ENCODE data around the gene RFFL. TPM values are rescaled to one million over a fixed set of nuclear protein-coding genes. Genes with fewer than 3 reads are reported as not detected.

The RFFL gene
- total RNA-seq, 1 experiment from 2014 or later: 29.6 TPM

GRCh38 chr17:34990921-34991365 is 72.6 kb downstream of the RFFL start:
- Histone ChIP-seq H3K27me3 (replicated peaks; ENCODE audit: control insufficient read depth, insufficient read depth, low read length) (no peaks in the 10 kb centered on the region), H3K36me3 (ENCODE audit: control insufficient read depth, insufficient read depth, low read length) (peaks cover 2% of the 10 kb centered on the region), H3K9me3 (no peaks in the 10 kb centered on the region), H3K4me3 (ENCODE audit: low read depth, low read length) (no peak overlapping the region), H3K4me1 (no peaks in the 10 kb centered on the region)
- Mint-ChIP-seq H3K4me3 (ENCODE audit: unreplicated experiment) (no peak overlapping the region), H3K27ac (ENCODE audit: unreplicated experiment) (no peak overlapping the region), H3K27me3 (ENCODE audit: insufficient read depth, unreplicated experiment) (no peaks in the 10 kb centered on the region), H3K36me3 (ENCODE audit: insufficient read depth, unreplicated experiment) (peaks cover 18% of the 10 kb centered on the region), H3K4me1 (ENCODE audit: low read depth, unreplicated experiment) (peaks cover 7% of the 10 kb centered on the region), H3K9me3 (ENCODE audit: unreplicated experiment) (no peaks in the 10 kb centered on the region)
- ChIA-PET CTCF (no interaction called here), POLR2A (interaction anchor here (1.5 kb wide), 1 partner anchor 10 kb away, joined by 5 read pairs; no protein-coding TSS in a partner anchor)
- no peak for DNase-seq
- intact Hi-C loops (cut with micrococcal nuclease; ENCODE audit: unreplicated experiment): loop anchor here (10.0 kb wide), 1 partner anchor 544 kb away; the partner anchor contains the start of gene SLFN12L
- TF ChIP-seq, protein P1, sequence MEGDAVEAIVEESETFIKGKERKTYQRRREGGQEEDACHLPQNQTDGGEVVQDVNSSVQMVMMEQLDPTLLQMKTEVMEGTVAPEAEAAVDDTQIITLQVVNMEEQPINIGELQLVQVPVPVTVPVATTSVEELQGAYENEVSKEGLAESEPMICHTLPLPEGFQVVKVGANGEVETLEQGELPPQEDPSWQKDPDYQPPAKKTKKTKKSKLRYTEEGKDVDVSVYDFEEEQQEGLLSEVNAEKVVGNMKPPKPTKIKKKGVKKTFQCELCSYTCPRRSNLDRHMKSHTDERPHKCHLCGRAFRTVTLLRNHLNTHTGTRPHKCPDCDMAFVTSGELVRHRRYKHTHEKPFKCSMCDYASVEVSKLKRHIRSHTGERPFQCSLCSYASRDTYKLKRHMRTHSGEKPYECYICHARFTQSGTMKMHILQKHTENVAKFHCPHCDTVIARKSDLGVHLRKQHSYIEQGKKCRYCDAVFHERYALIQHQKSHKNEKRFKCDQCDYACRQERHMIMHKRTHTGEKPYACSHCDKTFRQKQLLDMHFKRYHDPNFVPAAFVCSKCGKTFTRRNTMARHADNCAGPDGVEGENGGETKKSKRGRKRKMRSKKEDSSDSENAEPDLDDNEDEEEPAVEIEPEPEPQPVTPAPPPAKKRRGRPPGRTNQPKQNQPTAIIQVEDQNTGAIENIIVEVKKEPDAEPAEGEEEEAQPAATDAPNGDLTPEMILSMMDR (IDR thresholded peaks at IDR 0.05; ENCODE audit: insufficient read depth in 1 of 2, low read depth in 1 of 2, low read length in 1 of 2, severe bottlenecking in 1 of 2, unreplicated experiment in 1 of 2): no peak
- no TSS peak for BruUV-seq (replicated peaks)

- Mint-ChIP-seq H3K36me3 (ENCODE audit: insufficient read depth, unreplicated experiment) (peaks cover 18% of the 10 kb centered on the region), H3K9me3 (ENCODE audit: unreplicated experiment) (no peaks in the 10 kb centered on the region), H3K27ac (ENCODE audit: unreplicated experiment) (no peak overlapping the region), H3K4me3 (ENCODE audit: unreplicated experiment) (no peak overlapping the region), H3K4me1 (ENCODE audit: low read depth, unreplicated experiment) (peaks cover 7% of the 10 kb centered on the region), H3K27me3 (ENCODE audit: insufficient read depth, unreplicated experiment) (no peaks in the 10 kb centered on the region)
- POLR2A ChIA-PET: no interaction called here
- H3K27me3 ChIP-seq (replicated peaks; ENCODE audit: control insufficient read depth, insufficient read depth, low read length): no peaks in the 10 kb centered on the region
- H3K36me3 ChIP-seq (ENCODE audit: control insufficient read depth, insufficient read depth, low read length): peaks cover 2% of the 10 kb centered on the region
- intact Hi-C loops (cut with micrococcal nuclease; ENCODE audit: unreplicated experiment): no loop called here
- CTCF ChIA-PET: interaction anchor here (0.6 kb wide), 1 partner anchor 1092 kb away, joined by 3 read pairs; no protein-coding TSS in a partner anchor
- no peak overlapping the region for H3K4me3 ChIP-seq (ENCODE audit: low read depth, low read length)
- BruUV-seq (replicated peaks): no TSS peak
- TF ChIP-seq, protein P1 (IDR thresholded peaks at IDR 0.05; ENCODE audit: insufficient read depth in 1 of 2, low read depth in 1 of 2, low read length in 1 of 2, severe bottlenecking in 1 of 2, unreplicated experiment in 1 of 2): no peak
- DNase-seq: no peak
- H3K9me3 ChIP-seq: no peaks in the 10 kb centered on the region
- H3K4me1 ChIP-seq: no peaks in the 10 kb centered on the region
These were observed 74.0 kb downstream of the RFFL start for GRCh38 chr17:34989473-34989872.

GRCh38 chr17:34988644-34989043 is 74.9 kb downstream of the RFFL start:
- Mint-ChIP-seq H3K4me3 (ENCODE audit: unreplicated experiment) (no peak overlapping the region), H3K27me3 (ENCODE audit: insufficient read depth, unreplicated experiment) (no peaks in the 10 kb centered on the region), H3K4me1 (ENCODE audit: low read depth, unreplicated experiment) (peaks cover 7% of the 10 kb centered on the region), H3K9me3 (ENCODE audit: unreplicated experiment) (no peaks in the 10 kb centered on the region), H3K27ac (ENCODE audit: unreplicated experiment) (no peak overlapping the region), H3K36me3 (ENCODE audit: insufficient read depth, unreplicated experiment) (peaks cover 22% of the 10 kb centered on the region)
- ChIA-PET POLR2A (no interaction called here), CTCF (no interaction called here)
- DNase-seq: no peak
- no peaks in the 10 kb centered on the region for H3K27me3 ChIP-seq (replicated peaks; ENCODE audit: control insufficient read depth, insufficient read depth, low read length)
- TF ChIP-seq, protein P1 (IDR thresholded peaks at IDR 0.05; ENCODE audit: insufficient read depth in 1 of 2, low read depth in 1 of 2, low read length in 1 of 2, severe bottlenecking in 1 of 2, unreplicated experiment in 1 of 2): no peak
- peaks cover 2% of the 10 kb centered on the region for H3K36me3 ChIP-seq (ENCODE audit: control insufficient read depth, insufficient read depth, low read length)
- no peaks in the 10 kb centered on the region for H3K4me1 ChIP-seq
- H3K9me3 ChIP-seq: no peaks in the 10 kb centered on the region
- no peak overlapping the region for H3K4me3 ChIP-seq (ENCODE audit: low read depth, low read length)
- intact Hi-C loops (cut with micrococcal nuclease; ENCODE audit: unreplicated experiment): no loop called here
- no TSS peak for BruUV-seq (replicated peaks)

All from Caco-2 (cell line).